ENCODE results near the gene TECTB. TPM values are rescaled to one million over a fixed set of nuclear protein-coding genes. Genes with fewer than 3 reads are reported as not detected.

TECTB gene
- total and polyA plus RNA-seq, 4 donors, result not detected

GRCh38 chr10:112280205-112280921 is 2.8 kb upstream of the TECTB start:
- intact Hi-C loops (cut with DNase I), result no loop called here
- no peaks in the 10 kb centered on the region for H3K9me3 ChIP-seq (ENCODE audit: control insufficient read depth, low read length)
- no peaks in the 10 kb centered on the region for H3K27me3 ChIP-seq (ENCODE audit: control insufficient read depth in 1 of 2, insufficient read depth in 2 of 2, low read length in 1 of 2)
- no peak for DNase-seq
- no peak for ATAC-seq (ENCODE audit: low FRiP score)
- H3K4me3 ChIP-seq (ENCODE audit: low read length in 2 of 2), result no peak overlapping the region
- H3K36me3 ChIP-seq (ENCODE audit: control insufficient read depth in 1 of 2, insufficient read depth in 2 of 2, low read length in 1 of 2), result no peaks in the 10 kb centered on the region
- H3K4me1 ChIP-seq (ENCODE audit: control insufficient read depth in 1 of 2, insufficient read depth in 2 of 2, low read length in 2 of 2), result no peaks in the 10 kb centered on the region
- WGBS, 2 donors, result 82 to 89% methylated on average over 2 of the region's 2 CpGs
- H3K27ac ChIP-seq (ENCODE audit: low read depth in 1 of 2, low read length in 2 of 2), result no peak overlapping the region

DNA sequence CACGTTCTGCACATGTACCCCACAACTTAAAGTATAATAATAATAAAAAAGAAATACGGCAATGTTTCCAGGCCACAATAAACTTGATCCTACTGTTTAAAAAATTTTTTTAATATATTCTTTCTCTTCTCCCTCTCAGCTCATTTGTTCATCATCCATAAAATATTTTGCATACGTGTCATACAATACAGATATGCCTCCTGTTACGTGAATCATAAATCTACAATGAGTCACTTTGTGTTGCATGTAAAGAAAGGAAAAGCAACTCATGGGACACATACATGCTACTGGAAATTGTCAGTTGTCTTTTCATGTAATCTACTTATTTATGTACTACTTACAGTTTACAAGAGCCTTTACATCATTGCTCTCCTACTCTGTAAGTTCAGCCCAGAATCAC is 1.1 kb upstream of the TECTB start:
- H3K27me3 ChIP-seq (ENCODE audit: control insufficient read depth in 1 of 2, insufficient read depth in 2 of 2, low read length in 1 of 2), result no peaks in the 10 kb centered on the region
- ATAC-seq (ENCODE audit: low FRiP score) (no peak), DNase-seq (no peak)
- no peak overlapping the region for H3K4me3 ChIP-seq (ENCODE audit: low read length in 2 of 2)
- no peaks in the 10 kb centered on the region for H3K9me3 ChIP-seq (ENCODE audit: control insufficient read depth, low read length)
- no peak overlapping the region for H3K27ac ChIP-seq (ENCODE audit: low read depth in 1 of 2, low read length in 2 of 2)
- no peaks in the 10 kb centered on the region for H3K4me1 ChIP-seq (ENCODE audit: control insufficient read depth in 1 of 2, insufficient read depth in 2 of 2, low read length in 2 of 2)
- intact Hi-C loops (cut with DNase I), result no loop called here
- H3K36me3 ChIP-seq (ENCODE audit: control insufficient read depth in 1 of 2, insufficient read depth in 2 of 2, low read length in 1 of 2), result no peaks in the 10 kb centered on the region
- WGBS, 2 donors, result 84 to 86% methylated on average over 4 of the region's 4 CpGs

- DNase-seq (no peak), ATAC-seq (ENCODE audit: low FRiP score) (no peak)
- no peaks in the 10 kb centered on the region for H3K9me3 ChIP-seq (ENCODE audit: control insufficient read depth, low read length)
- H3K27me3 ChIP-seq (ENCODE audit: control insufficient read depth in 1 of 2, insufficient read depth in 2 of 2, low read length in 1 of 2), result no peaks in the 10 kb centered on the region
- H3K4me3 ChIP-seq (ENCODE audit: low read length in 2 of 2), result no peak overlapping the region
- H3K4me1 ChIP-seq (ENCODE audit: control insufficient read depth in 1 of 2, insufficient read depth in 2 of 2, low read length in 2 of 2), result peaks cover 0 to 3% of the 10 kb centered on the region in 2 donors
- no peak overlapping the region for H3K27ac ChIP-seq (ENCODE audit: low read depth in 1 of 2, low read length in 2 of 2)
- intact Hi-C loops (cut with DNase I), result no loop called here
- WGBS, 2 donors, result 66 to 69% methylated on average over 8 of the region's 8 CpGs
- H3K36me3 ChIP-seq (ENCODE audit: control insufficient read depth in 1 of 2, insufficient read depth in 2 of 2, low read length in 1 of 2), result no peaks in the 10 kb centered on the region
Measured at GRCh38 chr10:112286837-112287818, 3.9 kb downstream of the TECTB start.

- Histone ChIP-seq H3K4me3 (ENCODE audit: low read length in 2 of 2) (no peak overlapping the region), H3K36me3 (ENCODE audit: control insufficient read depth in 1 of 2, insufficient read depth in 2 of 2, low read length in 1 of 2) (no peaks in the 10 kb centered on the region), H3K9me3 (ENCODE audit: control insufficient read depth, low read length) (no peaks in the 10 kb centered on the region), H3K27me3 (ENCODE audit: control insufficient read depth in 1 of 2, insufficient read depth in 2 of 2, low read length in 1 of 2) (no peaks in the 10 kb centered on the region), H3K27ac (ENCODE audit: low read depth in 1 of 2, low read length in 2 of 2) (no peak overlapping the region), H3K4me1 (ENCODE audit: control insufficient read depth in 1 of 2, insufficient read depth in 2 of 2, low read length in 2 of 2) (peaks cover 0 to 3% of the 10 kb centered on the region in 2 donors)
- 63 to 77% methylated on average over 8 of the region's 8 CpGs for WGBS, 2 donors
- no peak for ATAC-seq (ENCODE audit: low FRiP score)
- intact Hi-C loops (cut with DNase I), result no loop called here
- DNase-seq, result no peak
Measured at GRCh38 chr10:112287844-112288243, 4.6 kb downstream of the TECTB start.

GRCh38 chr10:112288486-112288885 is 5.3 kb downstream of the TECTB start:
- no peak for ATAC-seq (ENCODE audit: low FRiP score)
- H3K4me1 ChIP-seq (ENCODE audit: control insufficient read depth in 1 of 2, insufficient read depth in 2 of 2, low read length in 2 of 2), result peaks cover 0 to 3% of the 10 kb centered on the region in 2 donors
- H3K9me3 ChIP-seq (ENCODE audit: control insufficient read depth, low read length), result no peaks in the 10 kb centered on the region
- no peak overlapping the region for H3K27ac ChIP-seq (ENCODE audit: low read depth in 1 of 2, low read length in 2 of 2)
- no peak for DNase-seq
- no peak overlapping the region for H3K4me3 ChIP-seq (ENCODE audit: low read length in 2 of 2)
- intact Hi-C loops (cut with DNase I), result no loop called here
- WGBS, 2 donors, result 76 to 77% methylated on average over 3 of the region's 3 CpGs
- no peaks in the 10 kb centered on the region for H3K27me3 ChIP-seq (ENCODE audit: control insufficient read depth in 1 of 2, insufficient read depth in 2 of 2, low read length in 1 of 2)
- H3K36me3 ChIP-seq (ENCODE audit: control insufficient read depth in 1 of 2, insufficient read depth in 2 of 2, low read length in 1 of 2), result no peaks in the 10 kb centered on the region

- Histone ChIP-seq H3K9me3 (ENCODE audit: control insufficient read depth, low read length) (no peaks in the 10 kb centered on the region), H3K27me3 (ENCODE audit: control insufficient read depth in 1 of 2, insufficient read depth in 2 of 2, low read length in 1 of 2) (no peaks in the 10 kb centered on the region), H3K36me3 (ENCODE audit: control insufficient read depth in 1 of 2, insufficient read depth in 2 of 2, low read length in 1 of 2) (no peaks in the 10 kb centered on the region), H3K27ac (ENCODE audit: low read depth in 1 of 2, low read length in 2 of 2) (no peak overlapping the region), H3K4me3 (ENCODE audit: low read length in 2 of 2) (no peak overlapping the region), H3K4me1 (ENCODE audit: control insufficient read depth in 1 of 2, insufficient read depth in 2 of 2, low read length in 2 of 2) (peaks cover 0 to 3% of the 10 kb centered on the region in 2 donors)
- DNase-seq, result no peak
- WGBS, 2 donors, result 87 to 90% methylated on average over 7 of the region's 7 CpGs
- intact Hi-C loops (cut with DNase I), result no loop called here
- ATAC-seq (ENCODE audit: low FRiP score), result no peak
Measured at GRCh38 chr10:112289373-112290053, 6.3 kb downstream of the TECTB start.

DNA sequence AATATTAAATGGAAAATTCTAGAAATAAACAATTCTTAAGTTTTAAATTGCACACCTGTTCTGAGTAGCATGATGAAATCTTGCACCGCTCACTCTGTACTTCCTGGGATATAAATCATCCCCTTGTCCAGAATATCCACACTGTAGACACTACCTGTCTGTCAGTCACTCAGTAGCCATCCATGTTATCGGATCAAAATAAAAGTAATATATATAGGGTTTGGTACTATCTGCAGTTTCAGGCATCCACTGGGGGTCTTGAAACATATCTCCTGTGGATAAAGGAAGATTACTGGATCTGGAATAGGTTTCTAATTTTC is 6.8 kb downstream of the TECTB start:
- H3K9me3 ChIP-seq (ENCODE audit: control insufficient read depth, low read length), result no peaks in the 10 kb centered on the region
- no peak for DNase-seq
- intact Hi-C loops (cut with DNase I), result no loop called here
- H3K4me3 ChIP-seq (ENCODE audit: low read length in 2 of 2), result no peak overlapping the region
- ATAC-seq (ENCODE audit: low FRiP score), result no peak
- peaks cover 0 to 3% of the 10 kb centered on the region in 2 donors for H3K4me1 ChIP-seq (ENCODE audit: control insufficient read depth in 1 of 2, insufficient read depth in 2 of 2, low read length in 2 of 2)
- no peaks in the 10 kb centered on the region for H3K27me3 ChIP-seq (ENCODE audit: control insufficient read depth in 1 of 2, insufficient read depth in 2 of 2, low read length in 1 of 2)
- WGBS, 2 donors, result 91 to 95% methylated on average over 2 of the region's 2 CpGs
- no peaks in the 10 kb centered on the region for H3K36me3 ChIP-seq (ENCODE audit: control insufficient read depth in 1 of 2, insufficient read depth in 2 of 2, low read length in 1 of 2)
- no peak overlapping the region for H3K27ac ChIP-seq (ENCODE audit: low read depth in 1 of 2, low read length in 2 of 2)

- Histone ChIP-seq H3K4me3 (ENCODE audit: low read length in 2 of 2) (no peak overlapping the region), H3K27me3 (ENCODE audit: control insufficient read depth in 1 of 2, insufficient read depth in 2 of 2, low read length in 1 of 2) (no peaks in the 10 kb centered on the region), H3K27ac (ENCODE audit: low read depth in 1 of 2, low read length in 2 of 2) (no peak overlapping the region), H3K4me1 (ENCODE audit: control insufficient read depth in 1 of 2, insufficient read depth in 2 of 2, low read length in 2 of 2) (peaks cover 3 to 4% of the 10 kb centered on the region in 2 donors), H3K36me3 (ENCODE audit: control insufficient read depth in 1 of 2, insufficient read depth in 2 of 2, low read length in 1 of 2) (no peaks in the 10 kb centered on the region), H3K9me3 (ENCODE audit: control insufficient read depth, low read length) (no peaks in the 10 kb centered on the region)
- WGBS, 2 donors, result 96 to 98% methylated on average over 5 of the region's 5 CpGs
- DNase-seq (no peak), ATAC-seq (ENCODE audit: low FRiP score) (no peak)
- intact Hi-C loops (cut with DNase I), result no loop called here
Measured at GRCh38 chr10:112294169-112294568, 11.0 kb downstream of the TECTB start.
